ENCODE measurements around the gene RHEX. TPM values are rescaled to one million over a fixed set of nuclear protein-coding genes. Genes with fewer than 3 reads are reported as not detected.
A peak's percentile ranks its signal among the peaks of the same experiment; 100 is the strongest.

The RHEX gene
- total RNA-seq, 2 donors from 2014 or later, result 3.9 TPM; not detected in 1

- no peak for DNase-seq (ENCODE audit: low spot score)
- Histone ChIP-seq H3K27ac (no peak overlapping the region), H3K4me3 (no peak overlapping the region), H3K9me3 (no peaks in the 10 kb centered on the region), H3K4me1 (replicated peaks) (no peaks in the 10 kb centered on the region), H3K36me3 (no peaks in the 10 kb centered on the region), H3K27me3 (replicated peaks; ENCODE audit: insufficient read depth) (no peaks in the 10 kb centered on the region)
- intact Hi-C loops (cut with DNase I), result no loop called here
- 93% methylated on average over 6 of the region's 6 CpGs for WGBS
- TF ChIP-seq POLR2A (IDR thresholded peaks at IDR 0.05), result no peak
- no peak for TF ChIP-seq POLR2AphosphoS5 (IDR thresholded peaks at IDR 0.05)
- TF ChIP-seq CTCF (IDR thresholded peaks at IDR 0.05), result no peak
These were observed 58.4 kb downstream of the RHEX start for GRCh38 chr1:206111271-206111927.

DNA sequence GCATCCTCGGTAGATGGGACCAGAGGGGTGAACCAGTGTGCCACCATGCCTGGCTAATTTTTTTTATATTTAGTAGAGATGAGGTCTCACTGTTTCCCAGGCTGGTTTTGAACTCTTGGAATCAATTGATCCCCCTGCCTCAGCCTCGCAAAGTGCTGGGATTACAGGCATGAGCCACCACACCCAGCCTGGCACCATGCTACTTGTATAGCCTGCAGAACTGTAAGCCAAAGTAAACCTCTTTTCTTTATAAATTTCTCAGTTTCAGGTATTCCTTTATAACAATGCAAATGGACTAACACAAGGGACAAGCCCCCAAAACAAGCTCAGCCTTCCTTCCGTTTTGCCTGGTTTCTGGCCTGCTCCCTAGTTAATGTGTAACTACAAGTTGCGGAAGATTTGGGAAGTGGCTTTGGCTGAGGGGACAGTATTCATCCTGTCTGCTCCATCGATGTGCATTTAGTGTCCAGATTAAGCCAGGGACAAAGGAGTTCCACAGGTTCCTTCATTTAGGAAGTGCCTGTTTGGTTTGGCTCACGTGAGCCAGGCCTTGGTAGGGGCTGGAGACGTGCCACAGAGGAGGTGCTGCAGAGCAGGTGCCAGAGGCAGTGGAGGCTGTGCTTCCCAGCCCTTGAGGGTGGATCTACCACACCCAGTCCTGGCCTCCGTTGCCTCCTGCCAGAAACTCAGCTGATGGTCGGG is 59.8 kb downstream of the RHEX start:
- peak; percentile 89 for DNase-seq (ENCODE audit: low spot score)
- intact Hi-C loops (cut with DNase I), result no loop called here
- WGBS, result 53% methylated on average over 9 of the region's 9 CpGs

DNA sequence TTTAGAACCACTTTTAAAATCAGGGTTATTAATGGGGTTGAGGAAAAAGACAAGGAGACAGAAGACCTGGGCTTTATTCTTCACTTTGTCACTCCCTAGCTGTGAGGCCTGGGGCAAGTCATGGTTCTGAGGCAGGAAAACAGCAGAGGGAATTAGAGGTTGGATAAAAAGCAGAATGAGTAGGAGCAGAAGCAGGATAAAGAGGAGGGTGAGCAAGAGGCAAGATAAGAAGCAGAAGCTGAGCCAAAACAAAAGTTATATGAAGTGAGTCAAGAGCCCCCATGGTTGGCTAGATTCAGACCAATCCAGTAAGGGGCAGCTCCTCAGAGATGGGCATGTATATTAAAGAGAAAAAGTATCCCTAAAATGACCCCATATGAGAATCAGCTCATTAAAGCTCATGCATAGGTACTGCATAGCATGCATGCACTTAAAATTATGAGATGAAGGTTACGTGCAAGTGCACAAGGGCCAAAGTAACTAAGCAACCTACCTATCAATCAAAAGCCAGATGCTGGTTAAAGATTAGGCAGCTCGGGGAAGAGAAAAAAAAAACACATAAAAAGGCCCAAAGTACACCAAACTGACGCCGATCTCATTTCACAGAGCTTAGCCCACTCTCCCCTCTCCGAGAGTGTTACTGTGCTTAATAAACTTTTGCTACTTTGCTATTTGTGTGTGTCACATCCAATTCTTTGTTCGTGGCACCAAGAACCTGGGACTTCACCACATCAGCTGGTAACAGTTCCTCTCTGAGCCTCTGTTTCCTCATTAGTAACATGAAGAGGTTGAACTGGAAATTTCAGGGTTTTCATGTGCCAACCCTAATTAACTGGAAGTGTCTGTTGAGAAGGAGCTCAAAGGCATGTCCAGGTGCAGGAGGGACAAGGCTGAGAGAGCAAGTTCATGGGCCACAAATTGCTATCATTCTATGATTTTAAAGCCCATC is 62.0 kb downstream of the RHEX start:
- intact Hi-C loops (cut with DNase I), result no loop called here
- Histone ChIP-seq H3K27me3 (replicated peaks; ENCODE audit: insufficient read depth) (no peaks in the 10 kb centered on the region), H3K9me3 (no peaks in the 10 kb centered on the region), H3K27ac (no peak overlapping the region), H3K36me3 (no peaks in the 10 kb centered on the region), H3K4me3 (no peak overlapping the region), H3K4me1 (replicated peaks) (peaks cover 6% of the 10 kb centered on the region)
- no peak for TF ChIP-seq CTCF (IDR thresholded peaks at IDR 0.05)
- TF ChIP-seq POLR2A (IDR thresholded peaks at IDR 0.05), result no peak
- no peak for TF ChIP-seq POLR2AphosphoS5 (IDR thresholded peaks at IDR 0.05)
- DNase-seq (ENCODE audit: low spot score), result no peak
- WGBS, result 77% methylated on average over 6 of the region's 6 CpGs

More for the DNA sequence above, 59.8 kb downstream of the RHEX start:
- no peaks in the 10 kb centered on the region for H3K36me3 ChIP-seq
- no peaks in the 10 kb centered on the region for H3K9me3 ChIP-seq
- H3K4me1 ChIP-seq (replicated peaks), result peaks cover 5% of the 10 kb centered on the region
- TF ChIP-seq POLR2AphosphoS5 (IDR thresholded peaks at IDR 0.05), result peak; percentile 89
- no peak for TF ChIP-seq CTCF (IDR thresholded peaks at IDR 0.05)
- no peak for TF ChIP-seq POLR2A (IDR thresholded peaks at IDR 0.05)
- H3K27me3 ChIP-seq (replicated peaks; ENCODE audit: insufficient read depth), result no peaks in the 10 kb centered on the region
- no peak overlapping the region for H3K4me3 ChIP-seq
- no peak overlapping the region for H3K27ac ChIP-seq

DNA sequence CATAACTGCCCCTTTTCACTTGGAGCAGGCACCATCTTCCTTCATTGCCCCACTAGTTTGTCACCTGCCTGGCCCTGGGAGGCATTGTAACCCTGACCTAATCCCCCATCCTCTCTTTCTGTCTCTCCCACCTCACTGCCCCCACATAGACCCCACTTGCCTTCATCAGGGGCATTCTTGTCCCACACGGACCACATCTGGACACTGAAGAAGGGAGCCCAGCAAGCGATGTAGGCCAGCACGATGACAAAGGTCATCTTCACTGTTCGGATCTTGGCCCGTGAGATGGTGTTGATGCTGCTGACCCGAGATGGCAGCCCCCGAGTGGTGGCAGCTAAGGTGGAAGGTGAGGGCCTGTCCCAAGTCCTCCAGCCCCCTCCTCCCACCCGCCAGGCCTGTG is 62.8 kb downstream of the RHEX start:
- Histone ChIP-seq H3K4me1 (replicated peaks) (peaks cover 6% of the 10 kb centered on the region), H3K9me3 (no peaks in the 10 kb centered on the region), H3K27ac (no peak overlapping the region), H3K36me3 (no peaks in the 10 kb centered on the region), H3K4me3 (no peak overlapping the region), H3K27me3 (replicated peaks; ENCODE audit: insufficient read depth) (no peaks in the 10 kb centered on the region)
- no peak for DNase-seq (ENCODE audit: low spot score)
- 97% methylated on average over 8 of the region's 8 CpGs for WGBS
- intact Hi-C loops (cut with DNase I), result no loop called here
- no peak for TF ChIP-seq POLR2AphosphoS5 (IDR thresholded peaks at IDR 0.05)
- TF ChIP-seq POLR2A (IDR thresholded peaks at IDR 0.05), result no peak
- TF ChIP-seq CTCF (IDR thresholded peaks at IDR 0.05), result no peak
